ENCODE measurements around the gene MTERF2. TPM values are rescaled to one million over a fixed set of nuclear protein-coding genes. Genes with fewer than 3 reads are reported as not detected.
A peak's percentile ranks its signal among the peaks of the same experiment; 100 is the strongest.
"Not testable (repeated sequence)": the region's sequence is repeated elsewhere in the genome, so short reads cannot be mapped to it uniquely, and the experiment has no call there.

MTERF2 gene
- total RNA-seq, 1 donor from 2014 or later: 3.1 TPM

GRCh38 chr12:107029081-107029480 is 42.1 kb upstream of the MTERF2 start:
- Histone ChIP-seq H3K4me1 (peaks cover 0 to 20% of the 10 kb centered on the region in 2 donors), H3K27ac (no peak overlapping the region), H3K27me3 (no peaks in the 10 kb centered on the region), H3K4me3 (no peak overlapping the region), H3K9me3 (no peaks in the 10 kb centered on the region), H3K36me3 (no peaks in the 10 kb centered on the region)
- no peak for TF ChIP-seq CTCF (IDR thresholded peaks at IDR 0.05)
- intact Hi-C loops (cut with DNase I): loop anchor here (2.0 kb wide), 1 partner anchor 64 kb away; the partner anchor contains the start of gene CRY1
- DNase-seq (ENCODE audit: low spot score in 2 of 2): no peak

GRCh38 chr12:107027636-107028053 is 40.7 kb upstream of the MTERF2 start:
- no peak overlapping the region for H3K4me3 ChIP-seq
- H3K27ac ChIP-seq: peak overlapping the region; percentile 54 to 74
- no peaks in the 10 kb centered on the region for H3K36me3 ChIP-seq
- no peak for TF ChIP-seq CTCF (IDR thresholded peaks at IDR 0.05)
- no peaks in the 10 kb centered on the region for H3K27me3 ChIP-seq
- DNase-seq (ENCODE audit: low spot score in 2 of 2): no peak
- H3K4me1 ChIP-seq: peaks cover 0 to 20% of the 10 kb centered on the region in 2 donors
- intact Hi-C loops (cut with DNase I): loop anchor here (2.0 kb wide), 2 partner anchors 39 to 65 kb away; partner anchors contain the start of gene CRY1
- H3K9me3 ChIP-seq: no peaks in the 10 kb centered on the region

GRCh38 chr12:107026806-107027635 is 40.1 kb upstream of the MTERF2 start:
- DNase-seq (ENCODE audit: low spot score in 2 of 2): no peak
- H3K4me1 ChIP-seq: peaks cover 0 to 20% of the 10 kb centered on the region in 2 donors
- intact Hi-C loops (cut with DNase I): loop anchor here (2.0 kb wide), 1 partner anchor 38 kb away; no protein-coding TSS in a partner anchor
- no peaks in the 10 kb centered on the region for H3K9me3 ChIP-seq
- peak overlapping the region; percentile 54 to 74 for H3K27ac ChIP-seq
- no peaks in the 10 kb centered on the region for H3K36me3 ChIP-seq
- no peaks in the 10 kb centered on the region for H3K27me3 ChIP-seq
- H3K4me3 ChIP-seq: peak overlapping the region in 1 of 2 donors; percentile 14
- TF ChIP-seq CTCF (IDR thresholded peaks at IDR 0.05): no peak

GRCh38 chr12:107026356-107026755 is 39.4 kb upstream of the MTERF2 start:
- H3K4me3 ChIP-seq; DNase-seq (ENCODE audit: low spot score in 2 of 2); H3K27me3 ChIP-seq; H3K36me3 ChIP-seq; H3K9me3 ChIP-seq: not testable (repeated sequence)
- peak overlapping the region; percentile 54 to 74 for H3K27ac ChIP-seq
- peaks cover 0 to 20% of the 10 kb centered on the region in 2 donors for H3K4me1 ChIP-seq
- intact Hi-C loops (cut with DNase I): loop anchor here (2.0 kb wide), 1 partner anchor 38 kb away; no protein-coding TSS in a partner anchor

GRCh38 chr12:107025671-107026070 is 38.7 kb upstream of the MTERF2 start:
- Histone ChIP-seq H3K36me3 (peaks cover 0 to 9% of the 10 kb centered on the region in 2 donors), H3K27me3 (no peaks in the 10 kb centered on the region), H3K4me3 (no peak overlapping the region), H3K27ac (no peak overlapping the region), H3K4me1 (peaks cover 0 to 20% of the 10 kb centered on the region in 2 donors), H3K9me3 (no peaks in the 10 kb centered on the region)
- intact Hi-C loops (cut with DNase I): loop anchor here (2.0 kb wide), 1 partner anchor 37 kb away; no protein-coding TSS in a partner anchor
- TF ChIP-seq CTCF (IDR thresholded peaks at IDR 0.05): no peak
- DNase-seq (ENCODE audit: low spot score in 2 of 2): no peak

GRCh38 chr12:107019546-107019945 is 32.6 kb upstream of the MTERF2 start:
- H3K4me3 ChIP-seq: no peak overlapping the region
- H3K27me3 ChIP-seq: no peaks in the 10 kb centered on the region
- no peak for TF ChIP-seq CTCF (IDR thresholded peaks at IDR 0.05)
- intact Hi-C loops (cut with DNase I): no loop called here
- H3K36me3 ChIP-seq: peaks cover 0 to 22% of the 10 kb centered on the region in 2 donors
- H3K27ac ChIP-seq: no peak overlapping the region
- no peaks in the 10 kb centered on the region for H3K9me3 ChIP-seq
- no peak for DNase-seq (ENCODE audit: low spot score in 2 of 2)
- H3K4me1 ChIP-seq: no peaks in the 10 kb centered on the region

Data from ascending aorta (tissue), 2 donors.